H9 (cell line): ENCODE data around the gene RHBDL1. TPM values are rescaled to one million over a fixed set of nuclear protein-coding genes. Genes with fewer than 3 reads are reported as not detected.

Source experiments
- DNase-seq: peaks from one replicate; pipeline ENCODE4 v3.0.0-alpha.2; 2017
- H2AFZ ChIP-seq: one replicate; pipeline ENCODE4 v1.6.1; 2013; ENCODE audit warnings: mild to moderate bottlenecking, low read length, control low read depth, moderate library complexity
- H2AK5ac ChIP-seq: 2 replicates; pipeline ENCODE4 v1.6.1; 2013; ENCODE audit warnings: low read length, control low read depth, mixed read lengths; ENCODE audit not compliant: insufficient read length
- H2BK120ac ChIP-seq: one replicate; pipeline ENCODE4 v1.6.1; 2013; ENCODE audit warnings: low read depth, mild to moderate bottlenecking, low read length, control low read depth, inconsistent platforms; ENCODE audit not compliant: poor library complexity, severe bottlenecking
- H2BK12ac ChIP-seq: 2 replicates; pipeline ENCODE4 v1.6.1; 2013; ENCODE audit warnings: low read length, control low read depth, mixed read lengths, low read depth; ENCODE audit not compliant: insufficient read length
- H2BK15ac ChIP-seq: 2 replicates; pipeline ENCODE4 v1.6.1; 2013; ENCODE audit warnings: low read depth, low read length, control low read depth
- H2BK20ac ChIP-seq: one replicate; pipeline ENCODE4 v1.6.1; 2013; ENCODE audit warnings: low read depth, mild to moderate bottlenecking, low read length, control low read depth, inconsistent platforms; ENCODE audit not compliant: poor library complexity, severe bottlenecking
- H2BK5ac ChIP-seq: 2 replicates; pipeline ENCODE4 v1.6.1; 2013; ENCODE audit warnings: low read length, control low read depth, mixed read lengths; ENCODE audit not compliant: insufficient read length
- H3K14ac ChIP-seq: 2 replicates; pipeline ENCODE4 v1.6.1; 2013; ENCODE audit warnings: low read length, control low read depth; ENCODE audit not compliant: insufficient read depth
- H3K18ac ChIP-seq: 2 replicates; pipeline ENCODE4 v1.6.1; 2013; ENCODE audit warnings: low read depth, mild to moderate bottlenecking, mixed read lengths, low read length, control low read depth; ENCODE audit not compliant: insufficient read length
- H3K23ac ChIP-seq: 2 replicates; pipeline ENCODE4 v1.6.1; 2013; ENCODE audit warnings: low read length, control low read depth, mixed read lengths, low read depth; ENCODE audit not compliant: insufficient read length
- H3K23me2 ChIP-seq: 2 replicates; pipeline ENCODE4 v1.6.1; 2013; ENCODE audit warnings: low read depth, mild to moderate bottlenecking, mixed read lengths, low read length, control low read depth; ENCODE audit not compliant: insufficient read length, poor library complexity, severe bottlenecking
- H3K27ac ChIP-seq: 2 replicates; pipeline ENCODE4 v1.5.1; 2013; ENCODE audit warnings: low read length, control low read depth, mixed read lengths, low read depth; ENCODE audit not compliant: insufficient read length
- H3K27me3 ChIP-seq: 2 replicates; pipeline ENCODE4 v1.6.1; 2013; ENCODE audit warnings: low read length, control low read depth, inconsistent platforms; ENCODE audit not compliant: insufficient read depth
- H3K4ac ChIP-seq: 2 replicates; pipeline ENCODE4 v1.6.1; 2013; ENCODE audit warnings: low read depth, mild to moderate bottlenecking, control low read depth, inconsistent platforms, low read length, moderate library complexity
- H3K4me1 ChIP-seq: 2 replicates; pipeline ENCODE4 v1.6.1; 2013; ENCODE audit warnings: low read length, control low read depth, inconsistent platforms; ENCODE audit not compliant: insufficient read depth
- H3K4me2 ChIP-seq: 2 replicates; pipeline ENCODE4 v1.6.1; 2013; ENCODE audit warnings: low read length, control low read depth, mixed read lengths; ENCODE audit not compliant: insufficient read length, insufficient read depth
- H3K56ac ChIP-seq: 2 replicates; pipeline ENCODE4 v1.6.1; 2013; ENCODE audit warnings: low read depth, mild to moderate bottlenecking, mixed read lengths, low read length, control low read depth; ENCODE audit not compliant: insufficient read length
- H3K79me1 ChIP-seq: 2 replicates; pipeline ENCODE4 v1.6.1; 2013; ENCODE audit warnings: low read depth, mild to moderate bottlenecking, moderate library complexity, low read length, control low read depth, inconsistent platforms; ENCODE audit not compliant: insufficient read depth, poor library complexity, severe bottlenecking
- H3K79me2 ChIP-seq: 2 replicates; pipeline ENCODE4 v1.6.1; 2013; ENCODE audit warnings: low read length, control low read depth, inconsistent platforms; ENCODE audit not compliant: insufficient read depth
- H3K9ac ChIP-seq: 2 replicates; pipeline ENCODE4 v1.6.1; 2013; ENCODE audit warnings: low read length, control low read depth, mixed read lengths; ENCODE audit not compliant: insufficient read length; ENCODE audit errors: extremely low read depth
- H3K9me3 ChIP-seq: one replicate; pipeline ENCODE4 v1.6.1; 2013; ENCODE audit warnings: low read depth, low read length, inconsistent platforms; ENCODE audit not compliant: control insufficient read depth
- H3T11ph ChIP-seq: one replicate; pipeline ENCODE4 v1.6.1; 2013; ENCODE audit warnings: mild to moderate bottlenecking, low read length, control low read depth, inconsistent platforms
- H4K20me1 ChIP-seq: one replicate; pipeline ENCODE4 v1.6.1; 2013; ENCODE audit not compliant: control insufficient read depth, insufficient read length, insufficient read depth
- H4K5ac ChIP-seq: 2 replicates; pipeline ENCODE4 v1.6.1; 2013; ENCODE audit warnings: low read depth, mild to moderate bottlenecking, mixed read lengths, low read length, control low read depth; ENCODE audit not compliant: insufficient read length
- H4K8ac ChIP-seq: replicated peaks from 2 replicates; pipeline ENCODE4 v1.6.1; 2013; ENCODE audit warnings: low read length, control low read depth, mixed read lengths, low read depth; ENCODE audit not compliant: insufficient read length
- H4K91ac ChIP-seq: 2 replicates; pipeline ENCODE4 v1.6.1; 2013; ENCODE audit warnings: low read depth, mild to moderate bottlenecking, moderate library complexity, mixed read lengths, low read length, control low read depth; ENCODE audit not compliant: insufficient read length
- H3K27ac Mint-ChIP-seq, 3 experiments: 2 replicates in 2 of 3; 3 replicates in 1 of 3; pipeline ENCODE4 v1.8.0; 2020 to 2021; ENCODE audit warnings: mixed read lengths in 3 of 3, mild to moderate bottlenecking in 1 of 3, moderate library complexity in 1 of 3
- H3K27me3 Mint-ChIP-seq: 2 replicates; pipeline ENCODE4 v1.8.0; 2021; ENCODE audit warnings: low read depth, mild to moderate bottlenecking, moderate library complexity, mixed read lengths
- H3K36me3 Mint-ChIP-seq, 3 experiments: 2 replicates in 2 of 3; 3 replicates in 1 of 3; pipeline ENCODE4 v1.8.0; 2020 to 2021; ENCODE audit warnings: low read depth in 3 of 3, mixed read lengths in 3 of 3; ENCODE audit not compliant: insufficient read depth in 1 of 3
- H3K4me1 Mint-ChIP-seq, 2 experiments: 2 replicates each; pipeline ENCODE4 v1.8.0; 2020; ENCODE audit warnings: mixed read lengths in 2 of 2
- H3K4me3 Mint-ChIP-seq, 2 experiments: 2 replicates in 1 of 2; 3 replicates in 1 of 2; pipeline ENCODE4 v1.8.0; 2020 to 2021; ENCODE audit warnings: mild to moderate bottlenecking in 2 of 2, mixed read lengths in 2 of 2, moderate library complexity in 1 of 2
- H3K9me3 Mint-ChIP-seq, 2 experiments: 2 replicates in 1 of 2; 3 replicates in 1 of 2; pipeline ENCODE4 v1.8.0; 2020; ENCODE audit warnings: mild to moderate bottlenecking in 2 of 2, mixed read lengths in 2 of 2, moderate library complexity in 1 of 2
- CTCF ChIP-seq: fragments of 200-600 bp; sonication (generic); conservative IDR thresholded peaks from 3 replicates; pipeline ENCODE4 v1.8.0; 2021; ENCODE audit warnings: antibody characterized with exemption, mild to moderate bottlenecking
- WGBS: extraction: QIAGEN DNeasy Blood & Tissue Kit; methylation state at CpG from one replicate; pipeline ENCODE4 v1.1.7; 2013; ENCODE audit warnings: missing lambda C conversion rate, low lambda C conversion rate, mixed read lengths; ENCODE audit not compliant: insufficient read length; ENCODE audit errors: extremely low coverage; 5-methylcytosine and 5-hydroxymethylcytosine counted together
- total RNA-seq: library from RNA; stranded (reverse); gene quantifications from 2 replicates; pipeline ENCODE4 v1.2.1, GENCODE V29; 2021

The RHBDL1 gene
- total RNA-seq, 1 experiment from 2014 or later = 7.6 TPM

- no peak overlapping the region for H4K8ac ChIP-seq
- Mint-ChIP-seq H3K36me3 (peaks cover 0 to 2% (median 0%) of the 10 kb centered on the region in 3 experiments; a peak in 1 of 7 replicates), H3K9me3 (no peaks in the 10 kb centered on the region), H3K27ac (no peak overlapping the region), H3K4me1 (peaks cover 0 to 4% of the 10 kb centered on the region in 2 experiments; a peak in 1 of 4 replicates), H3K4me3 (no peak overlapping the region), H3K27me3 (no peaks in the 10 kb centered on the region)
- H3K27ac ChIP-seq = no peak overlapping the region
- H3T11ph ChIP-seq = no peak overlapping the region
- H4K5ac ChIP-seq = no peak overlapping the region
- H3K18ac ChIP-seq = no peak overlapping the region
- DNase-seq = no peak
- H3K9me3 ChIP-seq = no peaks in the 10 kb centered on the region
- no peak overlapping the region for H2BK12ac ChIP-seq
- no peak overlapping the region for H3K14ac ChIP-seq
- H3K23me2 ChIP-seq = no peaks in the 10 kb centered on the region
- no CpG with 5 or more reads among the region's 12 CpGs for WGBS
- no peak for TF ChIP-seq CTCF
- H3K79me2 ChIP-seq = no peaks in the 10 kb centered on the region
- no peak overlapping the region for H2BK20ac ChIP-seq
- no peak overlapping the region for H2BK5ac ChIP-seq
- no peak overlapping the region for H2AFZ ChIP-seq
- H3K56ac ChIP-seq = no peak overlapping the region
- H3K4me1 ChIP-seq = no peaks in the 10 kb centered on the region
- no peak overlapping the region for H3K4me2 ChIP-seq
- H3K27me3 ChIP-seq = no peaks in the 10 kb centered on the region
- H2BK120ac ChIP-seq = no peak overlapping the region
- H3K79me1 ChIP-seq = no peaks in the 10 kb centered on the region
- H3K4ac ChIP-seq = no peak overlapping the region
- no peak overlapping the region for H2BK15ac ChIP-seq
- no peak overlapping the region for H3K23ac ChIP-seq
- H3K9ac ChIP-seq = no peak overlapping the region
- no peak overlapping the region for H2AK5ac ChIP-seq
- H4K91ac ChIP-seq = no peak overlapping the region
- H4K20me1 ChIP-seq = no peaks in the 10 kb centered on the region
These were observed 21.4 kb upstream of the RHBDL1 start for GRCh38 chr16:654034-654433.
